K562 (cell line): ENCODE data around the gene SEPTIN14.
"Not testable (repeated sequence)": the region's sequence is repeated elsewhere in the genome, so short reads cannot be mapped to it uniquely, and the experiment has no call there.

ENCODE experiments used
- ASH1L ChIP-seq: fragments of 450-650 bp; IDR thresholded peaks from 2 replicates; pipeline ENCODE4 v1.6.1; 2018; ENCODE audit warnings: borderline replicate concordance, mild to moderate bottlenecking, low read depth; ENCODE audit not compliant: partially characterized antibody
- BRD9 ChIP-seq: fragments of 450-650 bp; IDR thresholded peaks from 2 replicates; pipeline ENCODE4 v1.6.1; 2018; ENCODE audit warnings: low read depth; ENCODE audit not compliant: partially characterized antibody
- CTCF ChIP-seq, 3 experiments: IDR thresholded peaks in 2 of 3; conservative IDR thresholded peaks in 1 of 3; 2 replicates each; pipeline ENCODE4 v1.5.1; 2011 to 2012; ENCODE audit warnings: low read length in 3 of 3, mild to moderate bottlenecking in 3 of 3, control low read depth in 2 of 3, improper control_type of control experiment in 1 of 3, inconsistent platforms in 1 of 3, low read depth in 1 of 3, mixed read lengths in 1 of 3, moderate library complexity in 1 of 3; ENCODE audit not compliant: insufficient read depth in 2 of 3
- EZH2 ChIP-seq: IDR thresholded peaks from 2 replicates; pipeline ENCODE4 v1.6.1; 2012; ENCODE audit warnings: low read depth, mild to moderate bottlenecking, inconsistent platforms, low read length, borderline replicate concordance
- LARP7 ChIP-seq: fragments of 450-650 bp; IDR thresholded peaks from 2 replicates; pipeline ENCODE4 v1.6.1; 2016
- MEIS2 ChIP-seq: fragments of 450-650 bp; IDR thresholded peaks from 2 replicates; pipeline ENCODE4 v1.6.1; 2014; ENCODE audit warnings: mild to moderate bottlenecking; ENCODE audit not compliant: partially characterized antibody
- NFYB ChIP-seq: IDR thresholded peaks from 2 replicates; pipeline ENCODE4 v1.6.1; 2011; ENCODE audit warnings: mild to moderate bottlenecking, moderate library complexity; ENCODE audit not compliant: insufficient read length; ENCODE audit errors: extremely low read depth
- POLR3A ChIP-seq: IDR thresholded peaks from 2 replicates; pipeline ENCODE4 v1.6.1; 2011; ENCODE audit warnings: borderline replicate concordance, mild to moderate bottlenecking, moderate library complexity; ENCODE audit not compliant: insufficient read length, insufficient read depth; ENCODE audit errors: extremely low read depth

DNA sequence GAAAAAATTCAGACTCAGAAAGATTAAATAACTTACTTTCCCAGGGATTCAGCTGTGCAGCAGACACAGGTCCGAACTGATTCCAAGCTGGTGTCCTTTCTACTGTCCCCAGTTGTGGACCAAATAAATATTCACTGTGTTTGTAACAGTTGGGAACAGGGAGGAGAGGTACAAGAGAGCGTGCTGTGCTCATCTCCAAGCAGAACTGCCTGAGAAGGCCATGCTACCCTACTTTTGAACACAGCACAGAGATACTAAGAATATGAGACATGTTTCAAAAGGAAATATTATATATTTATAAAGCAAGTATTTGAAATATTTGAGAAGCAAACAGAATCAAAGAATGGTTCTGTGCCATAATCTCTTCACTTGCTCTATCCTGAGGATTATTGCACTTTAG, at the start of gene SEPTIN14:
- TF ChIP-seq MEIS2; CTCF (IDR thresholded peaks at IDR 0.05 in 2 of 3, conservative IDR thresholded peaks at IDR 0.05 in 1 of 3; ENCODE audit: insufficient read depth in 2 of 3, low read depth in 1 of 3, low read length in 3 of 3); NFYB; BRD9; ASH1L; EZH2; POLR3A; LARP7: not testable (repeated sequence)
